PC-3 (cell line): ENCODE results near the gene COASY. TPM values are rescaled to one million over a fixed set of nuclear protein-coding genes. Genes with fewer than 3 reads are reported as not detected.

Experiments used
- ATAC-seq: fragments of 200-7000 bp; cut with Tn5 transposase; 2 replicates; pipeline ENCODE4 v1.9.1; 2020; ENCODE audit warnings: mild to moderate bottlenecking, moderate library complexity
- Bru-seq: library from RNA; stranded (reverse); fragments of 400-500 nt; gene quantifications from one replicate; lab custom pipeline; 2021; lab: Mats Ljungman, UMichigan
- BruChase-seq, 2 experiments: library from RNA; stranded (reverse); fragments of 400-500 nt; gene quantifications; one replicate each; lab custom pipeline; 2021; lab: Mats Ljungman, UMichigan
- BruUV-seq: library from RNA; stranded (reverse); fragments of 400-500 nt; replicated peaks from 2 replicates; lab custom pipeline; 2021; lab: Mats Ljungman, UMichigan
- CTCF ChIA-PET: fragments of 300-600 bp; sonication (Branson Sonifier 250); formaldehyde crosslinking; loops from one replicate; lab custom pipeline; 2022; ENCODE audit warnings: antibody characterized with exemption; lab: Charles Lee
- POLR2A ChIA-PET: fragments of 300-600 bp; sonication (Branson Sonifier 250); formaldehyde crosslinking; loops from one replicate; lab custom pipeline; 2022; ENCODE audit warnings: antibody characterized with exemption; ENCODE audit not compliant: unreplicated experiment; lab: Charles Lee
- DNase-seq: peaks from one replicate; pipeline ENCODE4 v3.0.0-alpha.2; 2015
- H2AFZ ChIP-seq: fragments of 300-600 bp; sonication (generic); 2 replicates; pipeline ENCODE4 v1.6.0; 2016; ENCODE audit warnings: antibody characterized with exemption, low read length
- H3F3A ChIP-seq: fragments of 300-600 bp; sonication (generic); one replicate; pipeline ENCODE4 v1.6.0; 2017; ENCODE audit warnings: antibody characterized with exemption, low read length, control low read depth, mild to moderate bottlenecking; ENCODE audit not compliant: unreplicated experiment
- H3K27ac ChIP-seq: fragments of 300-600 bp; sonication (generic); 2 replicates; pipeline ENCODE4 v1.5.1; 2016; ENCODE audit warnings: mild to moderate bottlenecking, low read length
- H3K27me3 ChIP-seq: fragments of 300-600 bp; sonication (generic); 2 replicates; pipeline ENCODE4 v1.6.1; 2016; ENCODE audit warnings: low read length, mixed read lengths
- H3K36me3 ChIP-seq: fragments of 300-600 bp; sonication (generic); 2 replicates; pipeline ENCODE4 v1.6.1; 2016; ENCODE audit warnings: low read depth, mixed run types, low read length, mixed read lengths
- H3K4me1 ChIP-seq: fragments of 300-600 bp; sonication (generic); 2 replicates; pipeline ENCODE4 v1.5.1; 2016; ENCODE audit warnings: low read length; ENCODE audit not compliant: insufficient read depth
- H3K4me2 ChIP-seq: fragments of 300-600 bp; sonication (generic); 2 replicates; pipeline ENCODE4 v1.6.0; 2016; ENCODE audit warnings: low read length
- H3K4me3 ChIP-seq: fragments of 300-600 bp; sonication (generic); 2 replicates; pipeline ENCODE4 v1.5.1; 2016; ENCODE audit warnings: mild to moderate bottlenecking, low read length, mixed read lengths
- H3K79me2 ChIP-seq: fragments of 300-600 bp; sonication (generic); 2 replicates; pipeline ENCODE4 v1.6.1; 2017; ENCODE audit warnings: low read length, mixed read lengths
- H3K9ac ChIP-seq: fragments of 300-600 bp; sonication (generic); 2 replicates; pipeline ENCODE4 v1.6.0; 2016; ENCODE audit warnings: mild to moderate bottlenecking, low read length
- H3K9me2 ChIP-seq: fragments of 300-600 bp; sonication (generic); replicated peaks from 2 replicates; pipeline ENCODE4 v1.6.1; 2016; ENCODE audit warnings: mixed run types, low read length, mixed read lengths
- H3K9me3 ChIP-seq: fragments of 300-600 bp; sonication (generic); 2 replicates; pipeline ENCODE4 v1.6.1; 2016; ENCODE audit warnings: low read length, mixed read lengths
- H4K20me1 ChIP-seq: fragments of 300-600 bp; sonication (generic); 2 replicates; pipeline ENCODE4 v1.6.1; 2016; ENCODE audit warnings: low read length, mixed read lengths
- EZH2 ChIP-seq: fragments of 300-600 bp; sonication (generic); IDR thresholded peaks from one replicate; pipeline ENCODE4 v1.6.1; 2017; ENCODE audit warnings: antibody characterized with exemption, mild to moderate bottlenecking, low read length; ENCODE audit not compliant: unreplicated experiment
- EZH2phosphoT487 ChIP-seq: fragments of 300-600 bp; sonication (generic); IDR thresholded peaks from 2 replicates; pipeline ENCODE4 v1.6.1; 2018; ENCODE audit warnings: mild to moderate bottlenecking, antibody characterized with exemption, low read length, borderline replicate concordance
- intact Hi-C: fragments of 100-400 bp; cut with micrococcal nuclease; formaldehyde crosslinking; loops from 2 replicates; pipeline ENCODE4 v1.9.0; 2023
- long read RNA-seq: library from polyadenylated mRNA; unstranded; transcript quantifications from one replicate; pipeline ENCODE4 v2.0.0, GENCODE V29; 2021; ENCODE audit not compliant: unreplicated experiment
- total RNA-seq: library from RNA; depleted of rRNA; stranded (reverse); fragments of >200 nt; gene quantifications from 2 replicates; pipeline ENCODE4 v1.2.3, GENCODE V29; 2014; rRNA removed
- TF ChIP-seq, protein P1 (sequence below): fragments of 300-600 bp; sonication (generic); conservative IDR thresholded peaks from 2 replicates; pipeline ENCODE4 v1.5.1; 2017; ENCODE audit warnings: antibody characterized with exemption, low read depth, mild to moderate bottlenecking, low read length

The COASY gene
- total RNA-seq (33.3 and 54.3 TPM in 2 replicates), Bru-seq, nascent RNA (percentile 84 among the genes with signal in this experiment), BruChase-seq, experiment 1, labeled RNA remaining after a 6-hour chase (percentile 97 among the genes with signal in this experiment), BruChase-seq, experiment 2, labeled RNA remaining after a 2-hour chase (percentile 92 among the genes with signal in this experiment)
- long read RNA-seq, transcript COASY-201 (9 exons, 2,458 nt): major isoform, 75 of 97 reads
- long read RNA-seq, partial matches to known transcripts: 10 of 97 reads
- long read RNA-seq, other reads (novel, unspliced or antisense): 8 of 97 reads

DNA sequence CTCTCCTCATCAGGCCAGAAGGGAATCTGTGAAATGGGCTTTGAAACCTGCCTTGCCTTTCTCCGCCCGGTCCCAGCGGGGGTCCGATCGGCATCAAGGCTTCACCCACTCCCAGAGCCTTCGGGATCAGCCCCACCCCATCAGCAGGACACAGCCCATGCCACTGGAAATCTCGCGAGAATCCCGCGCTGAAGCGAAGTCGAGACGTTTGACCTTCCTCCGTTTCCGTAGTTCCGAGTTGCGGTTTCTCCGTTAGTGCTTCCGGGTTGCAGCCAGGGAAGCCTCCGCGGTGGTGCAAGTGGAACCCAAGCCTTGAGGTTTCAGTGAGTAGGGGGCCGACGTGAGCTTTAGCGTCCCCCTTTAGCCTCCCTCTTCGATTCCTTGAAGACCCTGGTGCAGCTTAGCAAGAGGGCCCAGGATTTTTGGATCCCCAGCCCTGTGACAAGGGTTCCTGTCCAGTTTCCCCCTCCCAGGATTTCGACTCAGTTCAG lies at the start of gene COASY:
TSS of gene COASY (plus strand) at position 252 of the 491 bp plus-strand sequence. CDS start 475 bp downstream, outside the sequence.
- Histone ChIP-seq H3K4me1 (peaks cover 20% of the 10 kb centered on the region), H4K20me1 (no peaks in the 10 kb centered on the region), H3K4me3 (peak within 1 kb of the TSS; percentile 83), H3K9ac (peak within 1 kb of the TSS; percentile 95), H3K36me3 (peaks cover 6% of the 10 kb centered on the region; the same call in 1 of the 2 replicates), H3K4me2 (peak within 1 kb of the TSS; percentile 99), H3K27ac (peak within 1 kb of the TSS; percentile 76), H3K27me3 (no peaks in the 10 kb centered on the region), H2AFZ (peak within 1 kb of the TSS; percentile 93), H3K79me2 (peaks cover 31% of the 10 kb centered on the region), H3K9me2 (no peaks in the 10 kb centered on the region), H3F3A (no peaks in the 10 kb centered on the region), H3K9me3 (no peaks in the 10 kb centered on the region)
- BruUV-seq: no TSS peak
- POLR2A ChIA-PET: no interaction called here
- intact Hi-C loops: no loop called here
- no peak for TF ChIP-seq EZH2phosphoT487
- TF ChIP-seq, protein P1, sequence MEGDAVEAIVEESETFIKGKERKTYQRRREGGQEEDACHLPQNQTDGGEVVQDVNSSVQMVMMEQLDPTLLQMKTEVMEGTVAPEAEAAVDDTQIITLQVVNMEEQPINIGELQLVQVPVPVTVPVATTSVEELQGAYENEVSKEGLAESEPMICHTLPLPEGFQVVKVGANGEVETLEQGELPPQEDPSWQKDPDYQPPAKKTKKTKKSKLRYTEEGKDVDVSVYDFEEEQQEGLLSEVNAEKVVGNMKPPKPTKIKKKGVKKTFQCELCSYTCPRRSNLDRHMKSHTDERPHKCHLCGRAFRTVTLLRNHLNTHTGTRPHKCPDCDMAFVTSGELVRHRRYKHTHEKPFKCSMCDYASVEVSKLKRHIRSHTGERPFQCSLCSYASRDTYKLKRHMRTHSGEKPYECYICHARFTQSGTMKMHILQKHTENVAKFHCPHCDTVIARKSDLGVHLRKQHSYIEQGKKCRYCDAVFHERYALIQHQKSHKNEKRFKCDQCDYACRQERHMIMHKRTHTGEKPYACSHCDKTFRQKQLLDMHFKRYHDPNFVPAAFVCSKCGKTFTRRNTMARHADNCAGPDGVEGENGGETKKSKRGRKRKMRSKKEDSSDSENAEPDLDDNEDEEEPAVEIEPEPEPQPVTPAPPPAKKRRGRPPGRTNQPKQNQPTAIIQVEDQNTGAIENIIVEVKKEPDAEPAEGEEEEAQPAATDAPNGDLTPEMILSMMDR: no peak
- no peak for TF ChIP-seq EZH2
- CTCF ChIA-PET: no interaction called here
- DNase-seq: peak; percentile 94
- peak; percentile 68 for ATAC-seq

DNA sequence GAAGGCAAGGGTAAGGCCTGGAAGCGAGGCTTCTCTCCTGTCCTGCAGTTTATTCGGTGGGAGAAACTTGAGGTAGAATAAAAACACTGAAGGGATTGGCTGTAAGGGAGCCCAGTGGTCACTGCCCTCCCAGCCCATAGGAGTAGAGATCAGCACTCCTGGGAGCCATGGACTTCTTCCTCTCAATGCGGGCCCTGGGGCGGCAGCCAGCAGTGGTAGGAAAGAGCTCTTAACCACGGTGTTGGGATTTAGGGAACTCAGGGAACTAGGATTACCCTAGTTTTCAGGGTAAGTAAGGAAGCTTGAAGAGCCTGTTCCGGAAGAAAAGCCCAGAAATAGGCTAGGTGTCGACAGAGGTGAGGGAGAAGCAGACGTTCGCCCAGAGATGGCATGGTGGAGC lies 49.7 kb upstream of the COASY start:
- TF ChIP-seq, protein P1: no peak
- no peak for TF ChIP-seq EZH2
- TF ChIP-seq EZH2phosphoT487: no peak
- Histone ChIP-seq H3K9ac (no peak overlapping the region), H3K4me3 (no peak overlapping the region), H3K79me2 (no peaks in the 10 kb centered on the region), H3K9me2 (no peaks in the 10 kb centered on the region), H3F3A (no peaks in the 10 kb centered on the region), H2AFZ (no peak overlapping the region), H3K27me3 (no peaks in the 10 kb centered on the region), H3K4me1 (no peaks in the 10 kb centered on the region), H3K9me3 (no peaks in the 10 kb centered on the region), H3K27ac (no peak overlapping the region), H3K36me3 (no peaks in the 10 kb centered on the region), H3K4me2 (no peak overlapping the region), H4K20me1 (no peaks in the 10 kb centered on the region)
- no peak for DNase-seq
- ChIA-PET POLR2A (no interaction called here), CTCF (no interaction called here)
- BruUV-seq: no TSS peak
- intact Hi-C loops: no loop called here
- ATAC-seq: no peak

DNA sequence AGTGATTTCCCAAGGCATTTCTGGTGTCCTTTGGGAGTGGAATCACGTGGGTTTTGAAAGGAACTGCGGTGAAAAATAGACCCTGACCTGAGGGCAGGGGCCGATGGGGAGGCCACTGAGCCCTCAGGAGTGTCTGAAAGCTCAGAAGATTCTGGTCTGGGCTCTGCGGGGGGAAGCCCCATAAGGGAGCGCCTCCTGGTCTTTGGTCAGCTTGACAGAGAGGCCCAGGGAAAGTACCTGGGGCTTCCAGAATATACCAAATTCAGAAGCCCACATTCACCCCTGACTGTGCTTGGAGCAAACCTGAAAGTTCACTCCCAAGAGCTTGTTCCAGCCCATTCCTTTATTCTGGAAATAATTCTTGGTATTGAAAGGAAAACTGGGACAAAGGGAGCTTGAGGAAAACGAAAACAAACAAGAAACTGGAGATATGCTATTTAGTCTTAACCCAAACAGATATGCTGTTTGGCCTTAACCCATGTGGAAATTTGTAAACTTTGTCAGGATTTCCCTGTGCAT lies 49.2 kb upstream of the COASY start:
- Histone ChIP-seq H3K4me3 (no peak overlapping the region), H3K79me2 (no peaks in the 10 kb centered on the region), H3K36me3 (no peaks in the 10 kb centered on the region; the same call in 1 of the 2 replicates), H2AFZ (no peak overlapping the region), H3K27me3 (no peaks in the 10 kb centered on the region), H3K27ac (no peak overlapping the region), H3K4me2 (no peak overlapping the region), H3K4me1 (no peaks in the 10 kb centered on the region), H4K20me1 (no peaks in the 10 kb centered on the region), H3K9me3 (no peaks in the 10 kb centered on the region), H3K9me2 (no peaks in the 10 kb centered on the region), H3K9ac (no peak overlapping the region), H3F3A (no peaks in the 10 kb centered on the region)
- POLR2A ChIA-PET: no interaction called here
- CTCF ChIA-PET: no interaction called here
- ATAC-seq (no peak), DNase-seq (no peak)
- no TSS peak for BruUV-seq
- TF ChIP-seq EZH2phosphoT487: no peak
- TF ChIP-seq, protein P1: no peak
- intact Hi-C loops: no loop called here
